Effector CD8-positive, alpha-beta T cell (primary cell): ENCODE measurements around the gene PLXNB2.
"Not testable (repeated sequence)": the region's sequence is repeated elsewhere in the genome, so short reads cannot be mapped to it uniquely, and the experiment has no call there.

Experiments
- DNase-seq: peaks from one replicate; lab custom pipeline; 2025; lab: John Stamatoyannopoulos, UW

PLXNB2 gene

GRCh38 chr22:50326225-50326955 lies 18.9 kb upstream of the PLXNB2 start:
- no peak for DNase-seq

- DNase-seq: no peak
Measured at GRCh38 chr22:50325444-50326224, 18.2 kb upstream of the PLXNB2 start.

GRCh38 chr22:50323900-50324299 lies 16.5 kb upstream of the PLXNB2 start:
- no peak for DNase-seq

- DNase-seq: not testable (repeated sequence)
Measured at GRCh38 chr22:50322382-50323104, 15.1 kb upstream of the PLXNB2 start.

GRCh38 chr22:50320671-50321325 lies 13.4 kb upstream of the PLXNB2 start:
- DNase-seq: no peak

- no peak for DNase-seq
Measured at GRCh38 chr22:50320116-50320515, 12.7 kb upstream of the PLXNB2 start.

GRCh38 chr22:50319503-50319951 lies 12.1 kb upstream of the PLXNB2 start:
- DNase-seq: no peak

- no peak for DNase-seq
Measured at GRCh38 chr22:50318698-50319411, 11.4 kb upstream of the PLXNB2 start.

GRCh38 chr22:50318356-50318697 lies 10.9 kb upstream of the PLXNB2 start:
- no peak for DNase-seq

GRCh38 chr22:50317674-50318073 lies 10.2 kb upstream of the PLXNB2 start:
- DNase-seq: no peak

- no peak for DNase-seq
Measured at GRCh38 chr22:50317178-50317577, 9.7 kb upstream of the PLXNB2 start.

GRCh38 chr22:50316114-50317065 lies 8.9 kb upstream of the PLXNB2 start:
- DNase-seq: no peak

- DNase-seq: no peak
Measured at GRCh38 chr22:50315289-50316113, 8.1 kb upstream of the PLXNB2 start.

GRCh38 chr22:50314455-50315288 lies 7.2 kb upstream of the PLXNB2 start:
- peak; percentile 23 for DNase-seq

GRCh38 chr22:50314081-50314454 lies 6.6 kb upstream of the PLXNB2 start:
- DNase-seq: no peak

GRCh38 chr22:50313600-50313999 lies 6.2 kb upstream of the PLXNB2 start:
- no peak for DNase-seq

GRCh38 chr22:50313021-50313420 lies 5.6 kb upstream of the PLXNB2 start:
- no peak for DNase-seq

GRCh38 chr22:50312371-50312770 lies 4.9 kb upstream of the PLXNB2 start:
- no peak for DNase-seq
